Measurements from ENCODE around the gene TCF21. TPM values are rescaled to one million over a fixed set of nuclear protein-coding genes. Genes with fewer than 3 reads are reported as not detected.

Gene TCF21
- total RNA-seq, 6 experiments from 2014 or later, result 0.46 to 1.5 (median 0.99) TPM

- DNase-seq, result no peak
- intact Hi-C loops (cut with DNase I), result no loop called here
- 17% methylated on average over 12 of the region's 12 CpGs for WGBS (ENCODE audit: insufficient coverage, low coverage, low lambda C conversion rate, missing lambda C conversion rate)
- TF ChIP-seq, protein P1, sequence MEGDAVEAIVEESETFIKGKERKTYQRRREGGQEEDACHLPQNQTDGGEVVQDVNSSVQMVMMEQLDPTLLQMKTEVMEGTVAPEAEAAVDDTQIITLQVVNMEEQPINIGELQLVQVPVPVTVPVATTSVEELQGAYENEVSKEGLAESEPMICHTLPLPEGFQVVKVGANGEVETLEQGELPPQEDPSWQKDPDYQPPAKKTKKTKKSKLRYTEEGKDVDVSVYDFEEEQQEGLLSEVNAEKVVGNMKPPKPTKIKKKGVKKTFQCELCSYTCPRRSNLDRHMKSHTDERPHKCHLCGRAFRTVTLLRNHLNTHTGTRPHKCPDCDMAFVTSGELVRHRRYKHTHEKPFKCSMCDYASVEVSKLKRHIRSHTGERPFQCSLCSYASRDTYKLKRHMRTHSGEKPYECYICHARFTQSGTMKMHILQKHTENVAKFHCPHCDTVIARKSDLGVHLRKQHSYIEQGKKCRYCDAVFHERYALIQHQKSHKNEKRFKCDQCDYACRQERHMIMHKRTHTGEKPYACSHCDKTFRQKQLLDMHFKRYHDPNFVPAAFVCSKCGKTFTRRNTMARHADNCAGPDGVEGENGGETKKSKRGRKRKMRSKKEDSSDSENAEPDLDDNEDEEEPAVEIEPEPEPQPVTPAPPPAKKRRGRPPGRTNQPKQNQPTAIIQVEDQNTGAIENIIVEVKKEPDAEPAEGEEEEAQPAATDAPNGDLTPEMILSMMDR (IDR thresholded peaks at IDR 0.05), result no peak
- TF ChIP-seq POLR2A (IDR thresholded peaks at IDR 0.05), result no peak
- no peak for ATAC-seq
- Histone ChIP-seq H3K27ac (no peak overlapping the region), H3K36me3 (no peaks in the 10 kb centered on the region), H3K9me3 (no peaks in the 10 kb centered on the region), H3K4me3 (no peak overlapping the region), H3K27me3 (peaks cover 17 to 28% of the 10 kb centered on the region in 2 donors), H3K4me1 (no peaks in the 10 kb centered on the region)
Measured at GRCh38 chr6:133854041-133854363, 34.9 kb upstream of the TCF21 start.

DNA sequence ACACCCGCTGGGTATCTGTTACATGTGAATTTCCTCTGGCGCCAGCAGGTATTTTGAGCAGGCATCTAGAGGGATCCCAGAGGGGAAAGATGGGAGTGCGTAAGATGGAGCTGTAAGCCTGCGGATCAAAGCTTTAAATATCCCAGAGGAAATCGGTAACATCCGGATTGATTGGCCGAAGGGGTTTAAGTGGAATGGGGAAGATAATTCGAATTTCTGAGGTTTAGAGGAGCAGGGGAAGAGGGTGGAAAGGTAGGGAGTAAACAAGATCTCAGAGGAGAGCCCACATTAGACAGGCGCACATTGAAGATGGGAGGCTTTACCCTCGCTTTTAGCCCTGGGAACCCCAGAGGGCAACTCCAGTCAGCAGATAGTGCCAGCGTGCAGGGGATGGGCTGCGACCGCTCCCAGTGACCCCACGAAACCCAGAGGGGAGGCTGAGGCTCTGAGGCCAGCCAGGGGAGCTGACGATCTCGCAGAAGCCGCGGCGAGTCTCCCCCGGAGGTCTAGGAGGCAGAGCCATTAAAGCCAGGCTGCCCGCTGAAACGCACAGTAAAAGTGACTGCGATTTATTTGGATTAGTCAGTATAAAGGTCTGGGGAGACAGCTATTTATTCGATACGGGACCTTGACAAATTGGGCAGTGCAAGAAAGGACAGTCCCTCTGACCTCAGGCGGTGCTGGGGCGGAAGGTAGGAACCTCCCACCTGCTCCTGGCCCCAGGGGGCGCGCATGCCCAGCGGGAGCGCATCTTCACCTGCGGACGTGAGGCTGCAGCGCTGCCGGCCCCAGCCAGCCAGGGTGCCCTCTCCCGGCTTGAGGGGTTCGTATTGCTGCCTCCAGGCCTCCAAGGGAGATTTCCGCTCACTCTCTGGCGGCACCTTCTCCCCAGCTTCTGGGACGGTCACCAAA is 34.3 kb upstream of the TCF21 start:
- Histone ChIP-seq H3K27me3 (peaks cover 17 to 28% of the 10 kb centered on the region in 2 donors), H3K27ac (no peak overlapping the region), H3K36me3 (no peaks in the 10 kb centered on the region), H3K4me3 (no peak overlapping the region), H3K9me3 (no peaks in the 10 kb centered on the region), H3K4me1 (no peaks in the 10 kb centered on the region)
- peak in 1 of 3 donors; percentile 24 for DNase-seq
- intact Hi-C loops (cut with DNase I), result no loop called here
- TF ChIP-seq, protein P1 (IDR thresholded peaks at IDR 0.05), result no peak
- TF ChIP-seq POLR2A (IDR thresholded peaks at IDR 0.05), result no peak
- 7% methylated on average over 21 of the region's 40 CpGs for WGBS (ENCODE audit: insufficient coverage, low coverage, low lambda C conversion rate, missing lambda C conversion rate)
- peak; percentile 18 to 52 (median 40) for ATAC-seq

GRCh38 chr6:133855276-133855990 is 33.5 kb upstream of the TCF21 start:
- Histone ChIP-seq H3K27ac (no peak overlapping the region), H3K9me3 (no peaks in the 10 kb centered on the region), H3K36me3 (no peaks in the 10 kb centered on the region), H3K27me3 (peaks cover 17 to 28% of the 10 kb centered on the region in 2 donors), H3K4me3 (no peak overlapping the region), H3K4me1 (no peaks in the 10 kb centered on the region)
- DNase-seq (no peak), ATAC-seq (no peak)
- TF ChIP-seq POLR2A (IDR thresholded peaks at IDR 0.05), result no peak
- TF ChIP-seq, protein P1 (IDR thresholded peaks at IDR 0.05), result no peak
- 22% methylated on average over 15 of the region's 16 CpGs for WGBS (ENCODE audit: insufficient coverage, low coverage, low lambda C conversion rate, missing lambda C conversion rate)
- intact Hi-C loops (cut with DNase I), result no loop called here

DNA sequence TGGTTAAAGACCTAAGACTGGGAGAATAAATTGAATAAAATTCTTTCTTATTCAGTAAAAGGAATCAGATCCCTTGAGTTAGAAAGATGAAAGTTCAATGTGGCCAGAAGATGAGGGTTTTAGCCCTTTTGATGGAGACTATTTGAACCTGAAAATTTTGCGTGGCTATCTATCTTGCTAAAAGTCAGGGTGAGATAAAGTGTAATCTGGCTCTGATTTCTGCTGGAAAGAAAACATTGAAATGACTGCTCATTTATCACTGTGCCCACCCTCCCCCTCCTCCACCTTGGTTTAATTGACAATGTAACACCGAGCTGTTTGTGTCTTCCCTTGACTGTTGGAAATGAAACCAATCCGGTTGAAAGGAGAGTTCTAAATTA is 32.9 kb upstream of the TCF21 start:
- intact Hi-C loops (cut with DNase I), result no loop called here
- no peak for TF ChIP-seq POLR2A (IDR thresholded peaks at IDR 0.05)
- TF ChIP-seq, protein P1 (IDR thresholded peaks at IDR 0.05), result no peak
- H3K36me3 ChIP-seq, result no peaks in the 10 kb centered on the region
- H3K4me3 ChIP-seq, result no peak overlapping the region
- WGBS (ENCODE audit: insufficient coverage, low coverage, low lambda C conversion rate, missing lambda C conversion rate), result 13% methylated on average over 3 of the region's 3 CpGs
- peaks cover 17 to 28% of the 10 kb centered on the region in 2 donors for H3K27me3 ChIP-seq
- no peak for ATAC-seq
- H3K9me3 ChIP-seq, result no peaks in the 10 kb centered on the region
- DNase-seq, result no peak
- no peaks in the 10 kb centered on the region for H3K4me1 ChIP-seq
- no peak overlapping the region for H3K27ac ChIP-seq

All from right lobe of liver (tissue), 6 donors.